GM12891 (cell line): ENCODE measurements around the gene ZNF24.

Source experiments
- PAX5 ChIP-seq: IDR thresholded peaks from 2 replicates; pipeline ENCODE4 v1.6.1; 2011; ENCODE audit warnings: low read length, moderate library complexity, mild to moderate bottlenecking; ENCODE audit not compliant: insufficient read depth, severe bottlenecking
- POLR2A ChIP-seq: IDR thresholded peaks from 2 replicates; pipeline ENCODE4 v1.6.1; 2011; ENCODE audit warnings: low read depth, low read length, control low read depth
- POLR2AphosphoS5 ChIP-seq: IDR thresholded peaks from 2 replicates; pipeline ENCODE4 v1.6.1; 2011; ENCODE audit warnings: low read depth, low read length, control low read depth
- POU2F2 ChIP-seq: IDR thresholded peaks from 2 replicates; pipeline ENCODE4 v1.6.1; 2011; ENCODE audit warnings: low read depth, mild to moderate bottlenecking, control low read depth, low read length, moderate library complexity
- SPI1 ChIP-seq: IDR thresholded peaks from 2 replicates; pipeline ENCODE4 v1.6.1; 2011; ENCODE audit warnings: low read depth, low read length, control low read depth
- TAF1 ChIP-seq: IDR thresholded peaks from 2 replicates; pipeline ENCODE4 v1.6.1; 2011; ENCODE audit warnings: low read depth, low read length, control low read depth

GRCh38 chr18:35337286-35337685, 6.9 kb downstream of the ZNF24 start:
- TF ChIP-seq POLR2A (no peak), POLR2AphosphoS5 (no peak), SPI1 (no peak), TAF1 (no peak), POU2F2 (no peak), PAX5 (no peak)
